HepG2 (cell line): Measurements from ENCODE around the gene DENND5A. TPM values are rescaled to one million over a fixed set of nuclear protein-coding genes. Genes with fewer than 3 reads are reported as not detected.

Source experiments
- ATAC-seq: fragments of 200-7000 bp; cut with Tn5 transposase; 3 replicates; pipeline ENCODE4 v1.9.1; 2020; ENCODE audit warnings: mild to moderate bottlenecking, moderate library complexity
- BruUV-seq: library from RNA; stranded (reverse); fragments of 400-500 nt; replicated peaks from 2 replicates; lab custom pipeline; 2021; lab: Mats Ljungman, UMichigan
- CTCF ChIA-PET: fragments of 300-600 bp; formaldehyde crosslinking; extraction: SDS; loops from one replicate; lab custom pipeline; 2021; ENCODE audit warnings: low total read pairs, inconsistent platforms, low intra/inter-chr PET ratio; lab: Yijun Ruan, JAX
- POLR2A ChIA-PET: fragments of 350-600 bp; sonication (Branson Sonifier 250); formaldehyde crosslinking; loops from one replicate; lab custom pipeline; 2020; ENCODE audit warnings: antibody characterized with exemption, inconsistent platforms; lab: Yijun Ruan, JAX
- DNase-seq: peaks from one replicate; pipeline ENCODE4 v3.0.0-alpha.2; 2015; ENCODE audit warnings: low spot score
- FAIRE-seq: peaks from 3 replicates; lab custom pipeline; 2011; peaks lifted over from hg19 to GRCh38; lab: Jason Lieb, UNC
- H2AFZ ChIP-seq: one replicate; pipeline ENCODE4 v1.6.1; 2011; ENCODE audit warnings: low read length, inconsistent platforms
- H3K27ac ChIP-seq: fragments of 300-600 bp; 3 replicates; pipeline ENCODE4 v1.8.0; 2011; ENCODE audit warnings: mixed run types, mild to moderate bottlenecking, mixed read lengths, low read length, inconsistent platforms; ENCODE audit not compliant: insufficient read depth; ENCODE audit errors: extremely low read length
- H3K27me3 ChIP-seq, 2 experiments: fragments of 200-600 bp in 1 of 2; 2 replicates in 1 of 2; 3 replicates in 1 of 2; pipeline versions ENCODE4 v1.6.0 to v1.8.0; 2011; ENCODE audit warnings: low read length in 2 of 2, mild to moderate bottlenecking in 2 of 2, moderate library complexity in 2 of 2, inconsistent platforms in 1 of 2; ENCODE audit not compliant: insufficient read depth in 2 of 2, control insufficient read depth in 1 of 2
- H3K36me3 ChIP-seq, 2 experiments: fragments of 200-600 bp in 1 of 2; replicated peaks in 1 of 2; 2 replicates in 1 of 2; 3 replicates in 1 of 2; pipeline versions ENCODE4 v1.5.1 to v1.8.0; 2011; ENCODE audit warnings: low read length in 2 of 2, inconsistent platforms in 1 of 2; ENCODE audit not compliant: insufficient read depth in 2 of 2, control insufficient read depth in 1 of 2
- H3K4me1 ChIP-seq: 2 replicates; pipeline ENCODE4 v1.5.1; 2012; ENCODE audit warnings: low read length, inconsistent platforms; ENCODE audit not compliant: insufficient read depth
- H3K4me2 ChIP-seq: 2 replicates; pipeline ENCODE4 v1.6.0; 2011; ENCODE audit warnings: low read depth, low read length, inconsistent platforms
- H3K4me3 ChIP-seq, 3 experiments: fragments of 200-600 bp in 1 of 3; sonication (generic), shearing (Covaris generic) in 1 of 3; replicated peaks in 1 of 3; 2 replicates each; pipeline ENCODE4 v1.5.1; 2011 to 2016; ENCODE audit warnings: low read length in 3 of 3, inconsistent platforms in 2 of 3, low read depth in 2 of 3, mild to moderate bottlenecking in 2 of 3, control low read depth in 1 of 3, mixed read lengths in 1 of 3; ENCODE audit not compliant: insufficient read depth in 1 of 3
- H3K79me2 ChIP-seq: one replicate; pipeline ENCODE4 v1.6.1; 2011; ENCODE audit warnings: low read length, inconsistent platforms; ENCODE audit not compliant: insufficient read depth
- H3K9ac ChIP-seq: 2 replicates; pipeline ENCODE4 v1.6.0; 2011; ENCODE audit warnings: mild to moderate bottlenecking, low read depth, low read length, inconsistent platforms; ENCODE audit not compliant: insufficient read depth
- H3K9me3 ChIP-seq: 2 replicates; pipeline ENCODE4 v1.5.1; 2012; ENCODE audit warnings: mild to moderate bottlenecking, low read length
- H4K20me1 ChIP-seq: 2 replicates; pipeline ENCODE4 v1.6.0; 2011; ENCODE audit warnings: inconsistent platforms, mild to moderate bottlenecking, low read length, moderate library complexity; ENCODE audit not compliant: insufficient read depth
- ATF4 ChIP-seq, 2 experiments: fragments of 450-650 bp in 1 of 2; sonication (generic) in 1 of 2; formaldehyde crosslinking; IDR thresholded peaks; 2 replicates each; pipeline versions ENCODE4 v1.5.0 to v1.8.0; 2020 to 2022; ENCODE audit warnings: mild to moderate bottlenecking in 1 of 2, missing genetic modification reagents in 1 of 2
- CBX1 ChIP-seq: IDR thresholded peaks from one replicate; pipeline ENCODE4 v1.6.1; 2016; ENCODE audit warnings: antibody characterized with exemption, low read depth
- MBD4 ChIP-seq: IDR thresholded peaks from 2 replicates; pipeline ENCODE4 v1.6.1; 2012; ENCODE audit warnings: low read length, inconsistent platforms, borderline replicate concordance
- PRDM15 ChIP-seq: sonication (generic); formaldehyde crosslinking; IDR thresholded peaks from 2 replicates; pipeline ENCODE4 v1.4.0; 2020; ENCODE audit warnings: missing genetic modification reagents
- TERF1 ChIP-seq: sonication (generic); formaldehyde crosslinking; IDR thresholded peaks from 2 replicates; pipeline ENCODE4 v1.8.0; 2022; ENCODE audit warnings: mild to moderate bottlenecking, missing genetic modification reagents, moderate library complexity
- ZNF232 ChIP-seq: sonication (generic); formaldehyde crosslinking; IDR thresholded peaks from 2 replicates; pipeline ENCODE4 v1.4.0; 2020; ENCODE audit warnings: missing genetic modification reagents, borderline replicate concordance
- ZNF367 ChIP-seq: sonication (generic); formaldehyde crosslinking; IDR thresholded peaks from 2 replicates; pipeline ENCODE4 v1.4.0; 2020; ENCODE audit warnings: missing genetic modification reagents, borderline replicate concordance
- ZNF512B ChIP-seq: sonication (generic); formaldehyde crosslinking; IDR thresholded peaks from 2 replicates; pipeline ENCODE4 v1.5.1; 2020; ENCODE audit warnings: missing genetic modification reagents, mild to moderate bottlenecking, borderline replicate concordance
- ZNF556 ChIP-seq: sonication (generic); formaldehyde crosslinking; IDR thresholded peaks from 2 replicates; pipeline ENCODE4 v1.4.0; 2020; ENCODE audit warnings: mild to moderate bottlenecking, missing genetic modification reagents, borderline replicate concordance
- WGBS: methylation state at CpG from one replicate; pipeline ENCODE4 v1.1.6; 2017; ENCODE audit warnings: low lambda C conversion rate; 5-methylcytosine and 5-hydroxymethylcytosine counted together
- in situ Hi-C: cut with HindIII; loops from 2 replicates; pipeline ENCODE4 v1.10.0; 2017; ENCODE audit warnings: low pct_unique_long_range_greater_than_20kb; ENCODE audit not compliant: extremely low pct_ligation_motif_present
- intact Hi-C: fragments of 100-400 bp; cut with micrococcal nuclease; formaldehyde crosslinking; loops from one replicate; pipeline ENCODE4 v1.10.0; 2022; ENCODE audit not compliant: unreplicated experiment
- polyA plus RNA-seq, 8 experiments: library from polyadenylated mRNA; depleted of rRNA in 3 of 8; stranded (reverse) in 7 of 8; unstranded in 1 of 8; fragments of >200 nt; fragmentation: Illumina TruSeq in 4 of 8; extraction: Trizol in 4 of 8; gene quantifications; 2 replicates each; pipeline versions ENCODE4 v1.2.1 to v1.2.3, GENCODE V29; 2011 to 2016; ENCODE audit warnings: low read depth in 4 of 8, missing spikeins in 1 of 8, mixed read lengths in 1 of 8; ENCODE audit not compliant: insufficient read depth in 1 of 8
- total RNA-seq, 5 experiments: library from RNA; depleted of rRNA; stranded (reverse); fragments of >200 nt; fragmentation: Illumina TruSeq; extraction: Trizol; gene quantifications; 2 replicates each; pipeline ENCODE4 v1.2.3, GENCODE V29; 2016; ENCODE audit warnings: low read depth in 1 of 5

The DENND5A gene
- total and polyA plus RNA-seq, 2 of the 13 experiments (the other 11 are each of a cell fraction or from before 2014, with no cell fraction given) = 63.3 to 145 TPM

GRCh38 chr11:9208726-9209501 lies 56.2 kb downstream of the DENND5A start (continued):
- TF ChIP-seq ZNF512B (CRISPR knock-in tag) (no peak), ZNF232 (no peak), ZNF556 (CRISPR knock-in tag) (no peak), TERF1 (CRISPR knock-in tag) (no peak)

GRCh38 chr11:9207229-9207628 lies 57.9 kb downstream of the DENND5A start:
- in situ Hi-C loops = no loop called here
- intact Hi-C loops = no loop called here
- H3K27me3 ChIP-seq = no peaks in the 10 kb centered on the region
- no peaks in the 10 kb centered on the region for H4K20me1 ChIP-seq
- no peak overlapping the region for H3K9ac ChIP-seq
- no peak overlapping the region for H3K4me3 ChIP-seq
- ATAC-seq (no peak), FAIRE-seq (no peak), DNase-seq (no peak)
- no peak overlapping the region for H3K27ac ChIP-seq
- POLR2A ChIA-PET = no interaction called here
- 95% methylated on average over 2 of the region's 2 CpGs for WGBS
- H3K79me2 ChIP-seq = peaks cover 47% of the 10 kb centered on the region
- H3K9me3 ChIP-seq = no peaks in the 10 kb centered on the region
- no peak overlapping the region for H3K4me2 ChIP-seq
- TF ChIP-seq ATF4 (CRISPR knock-in tag; IDR thresholded peaks at IDR 0.05) (no peak), PRDM15 (CRISPR knock-in tag) (no peak), CBX1 (no peak), MBD4 (no peak), ZNF367 (CRISPR knock-in tag) (no peak)
- no peak overlapping the region for H2AFZ ChIP-seq
- peaks cover 16% of the 10 kb centered on the region; the same call in 1 of the 2 replicates for H3K4me1 ChIP-seq
- CTCF ChIA-PET = no interaction called here
- H3K36me3 ChIP-seq = peaks cover 12 to 34% of the 10 kb centered on the region in 2 experiments
- no TSS peak for BruUV-seq
